Measurements from ENCODE around the gene SLC38A10.

DNA sequence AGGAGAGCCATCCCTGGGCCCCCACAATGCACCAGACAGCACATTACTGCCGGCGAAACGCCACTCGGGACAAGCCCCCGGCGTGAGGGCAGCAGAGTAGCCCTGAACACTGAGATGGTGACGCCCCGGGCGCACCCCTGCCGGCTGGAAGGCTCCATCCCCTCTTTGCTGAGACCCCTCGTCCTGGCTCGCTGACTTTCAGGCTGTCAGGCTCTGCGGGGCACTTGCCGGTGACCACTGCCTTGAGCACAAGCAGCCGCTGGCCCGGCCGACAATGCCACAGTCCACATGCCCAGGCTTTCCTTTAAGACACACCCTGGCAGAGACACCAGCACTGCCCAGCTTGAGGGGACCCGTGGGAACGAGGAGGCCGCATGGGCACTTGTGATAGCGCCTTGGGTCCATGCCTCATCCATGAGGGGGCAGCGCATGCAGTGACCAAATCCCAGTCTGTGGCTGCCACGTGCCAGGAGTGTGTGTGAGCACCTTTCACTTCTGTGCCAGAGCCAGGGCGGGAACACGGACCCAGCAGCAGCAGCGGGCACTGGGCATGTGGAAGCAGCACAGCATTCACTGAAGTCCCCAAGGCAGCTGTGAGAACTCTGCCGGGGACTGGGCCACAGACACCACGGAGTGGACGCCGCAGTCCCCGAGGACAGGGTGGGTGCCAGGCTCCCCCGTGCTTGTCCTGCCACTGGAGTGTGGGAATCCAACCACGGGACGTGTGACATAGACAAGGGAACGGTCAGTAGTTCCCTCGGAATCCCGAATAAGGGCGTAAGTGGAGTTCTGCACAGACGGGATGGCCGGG is 31.5 kb downstream of the SLC38A10 start:
- TF ChIP-seq, protein P1, sequence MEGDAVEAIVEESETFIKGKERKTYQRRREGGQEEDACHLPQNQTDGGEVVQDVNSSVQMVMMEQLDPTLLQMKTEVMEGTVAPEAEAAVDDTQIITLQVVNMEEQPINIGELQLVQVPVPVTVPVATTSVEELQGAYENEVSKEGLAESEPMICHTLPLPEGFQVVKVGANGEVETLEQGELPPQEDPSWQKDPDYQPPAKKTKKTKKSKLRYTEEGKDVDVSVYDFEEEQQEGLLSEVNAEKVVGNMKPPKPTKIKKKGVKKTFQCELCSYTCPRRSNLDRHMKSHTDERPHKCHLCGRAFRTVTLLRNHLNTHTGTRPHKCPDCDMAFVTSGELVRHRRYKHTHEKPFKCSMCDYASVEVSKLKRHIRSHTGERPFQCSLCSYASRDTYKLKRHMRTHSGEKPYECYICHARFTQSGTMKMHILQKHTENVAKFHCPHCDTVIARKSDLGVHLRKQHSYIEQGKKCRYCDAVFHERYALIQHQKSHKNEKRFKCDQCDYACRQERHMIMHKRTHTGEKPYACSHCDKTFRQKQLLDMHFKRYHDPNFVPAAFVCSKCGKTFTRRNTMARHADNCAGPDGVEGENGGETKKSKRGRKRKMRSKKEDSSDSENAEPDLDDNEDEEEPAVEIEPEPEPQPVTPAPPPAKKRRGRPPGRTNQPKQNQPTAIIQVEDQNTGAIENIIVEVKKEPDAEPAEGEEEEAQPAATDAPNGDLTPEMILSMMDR (IDR thresholded peaks at IDR 0.05; ENCODE audit: poor library complexity, severe bottlenecking) = no peak
- TF ChIP-seq EP300 (conservative IDR thresholded peaks at IDR 0.05; ENCODE audit: poor library complexity, severe bottlenecking) (no peak), POLR2AphosphoS5 (IDR thresholded peaks at IDR 0.05) (no peak), TAF1 (IDR thresholded peaks at IDR 0.05; ENCODE audit: low read depth) (no peak), EZH2 (IDR thresholded peaks at IDR 0.05; ENCODE audit: borderline replicate concordance, insufficient read depth, low read length, poor library complexity, severe bottlenecking) (no peak)
- TF ChIP-seq, protein P2, sequence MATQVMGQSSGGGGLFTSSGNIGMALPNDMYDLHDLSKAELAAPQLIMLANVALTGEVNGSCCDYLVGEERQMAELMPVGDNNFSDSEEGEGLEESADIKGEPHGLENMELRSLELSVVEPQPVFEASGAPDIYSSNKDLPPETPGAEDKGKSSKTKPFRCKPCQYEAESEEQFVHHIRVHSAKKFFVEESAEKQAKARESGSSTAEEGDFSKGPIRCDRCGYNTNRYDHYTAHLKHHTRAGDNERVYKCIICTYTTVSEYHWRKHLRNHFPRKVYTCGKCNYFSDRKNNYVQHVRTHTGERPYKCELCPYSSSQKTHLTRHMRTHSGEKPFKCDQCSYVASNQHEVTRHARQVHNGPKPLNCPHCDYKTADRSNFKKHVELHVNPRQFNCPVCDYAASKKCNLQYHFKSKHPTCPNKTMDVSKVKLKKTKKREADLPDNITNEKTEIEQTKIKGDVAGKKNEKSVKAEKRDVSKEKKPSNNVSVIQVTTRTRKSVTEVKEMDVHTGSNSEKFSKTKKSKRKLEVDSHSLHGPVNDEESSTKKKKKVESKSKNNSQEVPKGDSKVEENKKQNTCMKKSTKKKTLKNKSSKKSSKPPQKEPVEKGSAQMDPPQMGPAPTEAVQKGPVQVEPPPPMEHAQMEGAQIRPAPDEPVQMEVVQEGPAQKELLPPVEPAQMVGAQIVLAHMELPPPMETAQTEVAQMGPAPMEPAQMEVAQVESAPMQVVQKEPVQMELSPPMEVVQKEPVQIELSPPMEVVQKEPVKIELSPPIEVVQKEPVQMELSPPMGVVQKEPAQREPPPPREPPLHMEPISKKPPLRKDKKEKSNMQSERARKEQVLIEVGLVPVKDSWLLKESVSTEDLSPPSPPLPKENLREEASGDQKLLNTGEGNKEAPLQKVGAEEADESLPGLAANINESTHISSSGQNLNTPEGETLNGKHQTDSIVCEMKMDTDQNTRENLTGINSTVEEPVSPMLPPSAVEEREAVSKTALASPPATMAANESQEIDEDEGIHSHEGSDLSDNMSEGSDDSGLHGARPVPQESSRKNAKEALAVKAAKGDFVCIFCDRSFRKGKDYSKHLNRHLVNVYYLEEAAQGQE (IDR thresholded peaks at IDR 0.05; ENCODE audit: borderline replicate concordance) = no peak
